GM23338 (cell line): ENCODE measurements around the gene ADGRB3. TPM values are rescaled to one million over a fixed set of nuclear protein-coding genes. Genes with fewer than 3 reads are reported as not detected.

ENCODE experiments used
- ATAC-seq: fragments of 200-7000 bp; cut with Tn5 transposase; 3 replicates; pipeline ENCODE4 v1.9.1; 2020
- DNase-seq: peaks from one replicate; pipeline ENCODE4 v3.0.0-alpha.2; 2015; ENCODE audit warnings: low spot score
- H2AFZ ChIP-seq: fragments of 200-600 bp; sonication (generic); 2 replicates; pipeline ENCODE4 v1.8.0; 2016; ENCODE audit warnings: antibody characterized with exemption, mild to moderate bottlenecking, moderate library complexity
- H3F3A ChIP-seq: fragments of 200-600 bp; sonication (generic); replicated peaks from 2 replicates; pipeline ENCODE4 v1.8.0; 2017; ENCODE audit warnings: antibody characterized with exemption, mixed run types, low read depth
- H3K27ac ChIP-seq: fragments of 200-600 bp; sonication (generic); 2 replicates; pipeline ENCODE4 v1.6.1; 2016; ENCODE audit warnings: low read depth
- H3K27me3 ChIP-seq: fragments of 200-600 bp; sonication (generic); 2 replicates; pipeline ENCODE4 v1.8.0; 2016; ENCODE audit warnings: mild to moderate bottlenecking, mixed run types, moderate library complexity; ENCODE audit not compliant: insufficient read depth
- H3K36me3 ChIP-seq: fragments of 200-600 bp; sonication (generic); 2 replicates; pipeline ENCODE4 v1.8.0; 2016; ENCODE audit warnings: mild to moderate bottlenecking; ENCODE audit not compliant: insufficient read depth
- H3K4me1 ChIP-seq: fragments of 200-600 bp; sonication (generic); 2 replicates; pipeline ENCODE4 v1.8.0; 2016; ENCODE audit warnings: mild to moderate bottlenecking, moderate library complexity; ENCODE audit not compliant: insufficient read depth
- H3K4me2 ChIP-seq: fragments of 200-600 bp; sonication (generic); 2 replicates; pipeline ENCODE4 v1.7.1; 2017; ENCODE audit warnings: mixed run types
- H3K4me3 ChIP-seq: fragments of 200-600 bp; sonication (generic); 2 replicates; pipeline ENCODE4 v1.6.1; 2016; ENCODE audit warnings: mixed run types
- H3K79me2 ChIP-seq: fragments of 200-600 bp; sonication (generic); replicated peaks from 2 replicates; pipeline ENCODE4 v1.8.0; 2017; ENCODE audit warnings: mild to moderate bottlenecking; ENCODE audit not compliant: insufficient read depth
- H3K9me2 ChIP-seq: fragments of 200-600 bp; sonication (generic); 2 replicates; pipeline ENCODE4 v1.8.0; 2017; ENCODE audit not compliant: insufficient read depth
- H4K20me1 ChIP-seq: fragments of 200-600 bp; sonication (generic); replicated peaks from 2 replicates; pipeline ENCODE4 v1.8.0; 2017; ENCODE audit warnings: mild to moderate bottlenecking; ENCODE audit not compliant: insufficient read depth
- H3K27ac Mint-ChIP-seq: 2 replicates; pipeline ENCODE4 v1.8.0; 2020; ENCODE audit warnings: inconsistent platforms, mild to moderate bottlenecking, moderate library complexity, mixed read lengths
- H3K27me3 Mint-ChIP-seq: 3 replicates; pipeline ENCODE4 v1.8.0; 2022; ENCODE audit warnings: low read depth, mild to moderate bottlenecking, moderate library complexity, mixed read lengths, inconsistent platforms; ENCODE audit not compliant: insufficient read depth, poor library complexity
- H3K36me3 Mint-ChIP-seq: 3 replicates; pipeline ENCODE4 v1.8.0; 2021; ENCODE audit warnings: low read depth, mild to moderate bottlenecking, inconsistent platforms, moderate library complexity, mixed read lengths
- H3K4me1 Mint-ChIP-seq: 3 replicates; pipeline ENCODE4 v1.8.0; 2020; ENCODE audit warnings: mild to moderate bottlenecking, inconsistent platforms, mixed read lengths
- H3K4me3 Mint-ChIP-seq: 3 replicates; pipeline ENCODE4 v1.8.0; 2021; ENCODE audit warnings: moderate library complexity, mild to moderate bottlenecking, inconsistent platforms, mixed read lengths
- H3K9me3 Mint-ChIP-seq: 3 replicates; pipeline ENCODE4 v1.8.0; 2020; ENCODE audit warnings: moderate library complexity, mild to moderate bottlenecking, inconsistent platforms, mixed read lengths
- CREB1 ChIP-seq: fragments of 250-450 bp; sonication (Bioruptor Pico); IDR thresholded peaks from 2 replicates; pipeline ENCODE4 v1.5.0; 2020; ENCODE audit warnings: low read depth, mild to moderate bottlenecking, moderate library complexity
- CTCF ChIP-seq, 2 experiments: fragments of 200-600 bp in 1 of 2; sonication (generic) in 1 of 2; conservative IDR thresholded peaks; 2 replicates each; pipeline versions ENCODE4 v1.5.1 to v1.6.1; 2016 to 2017; ENCODE audit warnings: antibody characterized with exemption in 2 of 2, low read depth in 2 of 2, mild to moderate bottlenecking in 2 of 2, moderate library complexity in 1 of 2
- ETS1 ChIP-seq: IDR thresholded peaks from 2 replicates; pipeline ENCODE4 v1.6.1; 2016; ENCODE audit warnings: antibody characterized with exemption
- EZH2 ChIP-seq: fragments of 200-600 bp; sonication (generic); IDR thresholded peaks from one replicate; pipeline ENCODE4 v1.8.0; 2017; ENCODE audit warnings: antibody characterized with exemption, mild to moderate bottlenecking, low read depth; ENCODE audit not compliant: unreplicated experiment
- EZH2phosphoT487 ChIP-seq: fragments of 200-600 bp; sonication (generic); IDR thresholded peaks from one replicate; pipeline ENCODE4 v1.8.1; 2018; ENCODE audit warnings: antibody characterized with exemption; ENCODE audit not compliant: unreplicated experiment
- JUNB ChIP-seq: IDR thresholded peaks from one replicate; pipeline ENCODE4 v1.6.1; 2016; ENCODE audit warnings: antibody characterized with exemption; ENCODE audit not compliant: unreplicated experiment
- NANOG ChIP-seq: IDR thresholded peaks from 2 replicates; pipeline ENCODE4 v1.6.1; 2016; ENCODE audit warnings: antibody characterized with exemption, borderline replicate concordance
- POLR2AphosphoS5 ChIP-seq: IDR thresholded peaks from 2 replicates; pipeline ENCODE4 v1.6.1; 2016; ENCODE audit warnings: antibody characterized with exemption, low read depth
- REST ChIP-seq: IDR thresholded peaks from one replicate; pipeline ENCODE4 v1.6.1; 2018; ENCODE audit warnings: antibody characterized with exemption; ENCODE audit not compliant: unreplicated experiment
- ZNF114 ChIP-seq: fragments of 250-450 bp; sonication (Bioruptor Pico); IDR thresholded peaks from 2 replicates; pipeline ENCODE4 v1.5.0; 2020; ENCODE audit warnings: mild to moderate bottlenecking, moderate library complexity
- ZNF331 ChIP-seq: fragments of 250-450 bp; sonication (Bioruptor Pico); IDR thresholded peaks from 2 replicates; pipeline ENCODE4 v1.5.0; 2020; ENCODE audit warnings: low read depth, mild to moderate bottlenecking, moderate library complexity
- ZNF462 ChIP-seq: fragments of 250-450 bp; sonication (Bioruptor Pico); IDR thresholded peaks from 2 replicates; pipeline ENCODE4 v1.5.0; 2020; ENCODE audit warnings: mild to moderate bottlenecking, moderate library complexity
- polyA plus RNA-seq: library from polyadenylated mRNA; unstranded; fragments of >200 nt; fragmentation: Nextera tagmentation; extraction: Ambion mirVana; gene quantifications from 2 replicates; pipeline ENCODE4 v1.2.1, GENCODE V29; 2016
- total RNA-seq: library from RNA; depleted of rRNA; stranded (reverse); fragments of >200 nt; shearing (Covaris generic); gene quantifications from 2 replicates; pipeline ENCODE4 v1.2.3, GENCODE V29; 2014

ADGRB3 gene
- total and polyA plus RNA-seq, 2 experiments from 2014 or later: 0.92 to 4.0 TPM

- TF ChIP-seq ETS1 (no peak), POLR2AphosphoS5 (no peak), NANOG (no peak)
Measured at GRCh38 chr6:69366831-69367230, 731.7 kb downstream of the ADGRB3 start (continued).

- Histone ChIP-seq H3K36me3 (no peaks in the 10 kb centered on the region), H3K4me1 (no peaks in the 10 kb centered on the region), H3K27ac (no peak overlapping the region), H3K4me2 (no peak overlapping the region), H2AFZ (no peak overlapping the region), H3F3A (no peaks in the 10 kb centered on the region), H3K9me2 (no peaks in the 10 kb centered on the region), H3K4me3 (no peak overlapping the region), H4K20me1 (no peaks in the 10 kb centered on the region), H3K79me2 (no peaks in the 10 kb centered on the region), H3K27me3 (no peaks in the 10 kb centered on the region)
- H3K9me3 Mint-ChIP-seq: no peaks in the 10 kb centered on the region
- DNase-seq (no peak), ATAC-seq (no peak)
- H3K4me3 Mint-ChIP-seq: no peak overlapping the region
- TF ChIP-seq CREB1 (no peak), JUNB (no peak), EZH2 (no peak), REST (no peak), NANOG (no peak), EZH2phosphoT487 (no peak), ZNF114 (no peak), ZNF462 (CRISPR knock-in tag) (no peak), ZNF331 (CRISPR knock-in tag) (no peak), CTCF (conservative IDR thresholded peaks at IDR 0.05; ENCODE audit: low read depth in 2 of 2) (no peak)
- no peak overlapping the region for H3K27ac Mint-ChIP-seq
- H3K4me1 Mint-ChIP-seq: peaks cover 6% of the 10 kb centered on the region; the same call in 2 of the 3 replicates
- no peaks in the 10 kb centered on the region for H3K36me3 Mint-ChIP-seq
- no peaks in the 10 kb centered on the region for H3K27me3 Mint-ChIP-seq
Measured at GRCh38 chr6:69368613-69369012, 733.5 kb downstream of the ADGRB3 start.
